H1 (cell line): ENCODE results near the gene SMG9. TPM values are rescaled to one million over a fixed set of nuclear protein-coding genes. Genes with fewer than 3 reads are reported as not detected.

Experiments
- CTCF ChIA-PET: fragments of 300-600 bp; sonication (Branson Sonifier 250); formaldehyde crosslinking; loops from one replicate; lab custom pipeline; 2021; ENCODE audit not compliant: partially characterized antibody; lab: Charles Lee
- POLR2A ChIA-PET: fragments of 300-600 bp; sonication (Branson Sonifier 250); formaldehyde crosslinking; loops from one replicate; lab custom pipeline; 2021; ENCODE audit warnings: inconsistent platforms; ENCODE audit not compliant: partially characterized antibody; lab: Charles Lee
- DNase-seq, 2 experiments: peaks; one replicate each; pipeline versions ENCODE4 v3.0.0 to v3.0.0-alpha.2; 2010 to 2022; ENCODE audit warnings: low spot score in 2 of 2, low read depth in 1 of 2, mixed read lengths in 1 of 2
- FAIRE-seq: peaks from 2 replicates; lab custom pipeline; 2011; peaks lifted over from hg19 to GRCh38; lab: Jason Lieb, UNC
- H2AFZ ChIP-seq: 2 replicates; pipeline ENCODE4 v1.8.1; 2012; ENCODE audit warnings: low read length, inconsistent platforms
- H2AK5ac ChIP-seq: 2 replicates; pipeline ENCODE4 v1.6.1; 2013; ENCODE audit warnings: low read depth, low read length
- H2BK120ac ChIP-seq: replicated peaks from 2 replicates; pipeline ENCODE3; 2013; ENCODE audit warnings: low read depth, low read length, inconsistent platforms
- H2BK12ac ChIP-seq: 2 replicates; pipeline ENCODE4 v1.6.1; 2013; ENCODE audit warnings: low read depth, low read length
- H2BK15ac ChIP-seq: 2 replicates; pipeline ENCODE4 v1.6.1; 2013; ENCODE audit warnings: low read length
- H2BK20ac ChIP-seq: 2 replicates; pipeline ENCODE4 v1.6.1; 2013; ENCODE audit warnings: low read length
- H2BK5ac ChIP-seq: 2 replicates; pipeline ENCODE4 v1.6.1; 2013; ENCODE audit warnings: low read depth, low read length
- H3K14ac ChIP-seq: 2 replicates; pipeline ENCODE4 v1.6.1; 2013; ENCODE audit warnings: inconsistent platforms; ENCODE audit not compliant: insufficient read length
- H3K18ac ChIP-seq: 2 replicates; pipeline ENCODE4 v1.6.1; 2013; ENCODE audit warnings: low read length; ENCODE audit errors: extremely low read depth
- H3K23ac ChIP-seq: 2 replicates; pipeline ENCODE4 v1.6.1; 2013; ENCODE audit warnings: inconsistent platforms; ENCODE audit not compliant: insufficient read length
- H3K23me2 ChIP-seq: 2 replicates; pipeline ENCODE4 v1.6.1; 2013; ENCODE audit warnings: low read depth, low read length
- H3K27ac ChIP-seq: 2 replicates; pipeline ENCODE4 v1.6.1; 2011; ENCODE audit warnings: low read depth, low read length, inconsistent platforms
- H3K27me3 ChIP-seq, 4 experiments: replicated peaks in 1 of 4; 1 replicate in 1 of 4; 2 replicates in 3 of 4; pipeline versions ENCODE4 v1.6.1 to v1.8.1; 2011 to 2013; ENCODE audit warnings: low read length in 3 of 4, mild to moderate bottlenecking in 3 of 4, inconsistent platforms in 2 of 4, mixed read lengths in 2 of 4, moderate library complexity in 1 of 4; ENCODE audit not compliant: control insufficient read depth in 3 of 4, insufficient read depth in 3 of 4; ENCODE audit errors: extremely low read depth in 1 of 4
- H3K36me3 ChIP-seq, 4 experiments: 2 replicates each; pipeline versions ENCODE4 v1.6.1 to v1.8.1; 2011 to 2013; ENCODE audit warnings: mild to moderate bottlenecking in 4 of 4, low read length in 3 of 4, moderate library complexity in 2 of 4, control low read depth in 1 of 4, inconsistent platforms in 1 of 4; ENCODE audit not compliant: insufficient read depth in 4 of 4, control insufficient read depth in 2 of 4
- H3K4ac ChIP-seq: replicated peaks from 2 replicates; pipeline ENCODE3; 2013; ENCODE audit warnings: low read length, low read depth, mixed read lengths, inconsistent platforms; ENCODE audit not compliant: insufficient read length
- H3K4me1 ChIP-seq, 4 experiments: replicated peaks in 1 of 4; 1 replicate in 1 of 4; 2 replicates in 3 of 4; pipeline versions ENCODE4 v1.6.1 to v1.8.1; 2011 to 2013; ENCODE audit warnings: low read length in 3 of 4, inconsistent platforms in 2 of 4, mixed read lengths in 1 of 4; ENCODE audit not compliant: insufficient read depth in 4 of 4, control insufficient read depth in 3 of 4
- H3K4me2 ChIP-seq, 2 experiments: 2 replicates each; pipeline versions ENCODE4 v1.6.1 to v1.8.1; 2011 to 2013; ENCODE audit warnings: low read depth in 2 of 2, low read length in 2 of 2, control low read depth in 1 of 2, inconsistent platforms in 1 of 2, mild to moderate bottlenecking in 1 of 2; ENCODE audit not compliant: insufficient read depth in 1 of 2
- H3K4me3 ChIP-seq, 4 experiments: fragments of 200-600, 300-600 bp in 1 of 4; sonication (generic), shearing (Covaris generic), sonication (Bioruptor Twin) in 1 of 4; 2 replicates each; pipeline versions ENCODE4 v1.5.1 to v1.8.1; 2011 to 2016; ENCODE audit warnings: low read length in 4 of 4, low read depth in 3 of 4, control low read depth in 2 of 4, inconsistent platforms in 2 of 4, mild to moderate bottlenecking in 2 of 4, mixed read lengths in 1 of 4, moderate library complexity in 1 of 4; ENCODE audit not compliant: insufficient read depth in 2 of 4; ENCODE audit errors: extremely low read depth in 1 of 4
- H3K56ac ChIP-seq: replicated peaks from 2 replicates; pipeline ENCODE3; 2013; ENCODE audit warnings: low read depth, mild to moderate bottlenecking, mixed read lengths, low read length, inconsistent platforms; ENCODE audit not compliant: insufficient read length
- H3K79me1 ChIP-seq: 2 replicates; pipeline ENCODE4 v1.6.1; 2013; ENCODE audit warnings: low read depth, low read length, control low read depth
- H3K79me2 ChIP-seq, 2 experiments: 2 replicates each; pipeline versions ENCODE4 v1.6.1 to v1.8.1; 2012 to 2013; ENCODE audit warnings: low read length in 2 of 2, mild to moderate bottlenecking in 2 of 2, inconsistent platforms in 1 of 2; ENCODE audit not compliant: insufficient read depth in 2 of 2, control insufficient read depth in 1 of 2
- H3K9ac ChIP-seq, 4 experiments: replicated peaks in 1 of 4; 1 replicate in 1 of 4; 2 replicates in 3 of 4; pipeline versions ENCODE4 v1.6.1 to v1.8.1; 2011 to 2013; ENCODE audit warnings: low read depth in 3 of 4, low read length in 3 of 4, control low read depth in 2 of 4, mild to moderate bottlenecking in 2 of 4, moderate library complexity in 2 of 4, inconsistent platforms in 1 of 4; ENCODE audit errors: extremely low read depth in 1 of 4
- H3K9me3 ChIP-seq, 2 experiments: 2 replicates each; pipeline versions ENCODE4 v1.6.1 to v1.8.1; 2012 to 2013; ENCODE audit warnings: mild to moderate bottlenecking in 2 of 2, moderate library complexity in 2 of 2, control low read depth in 1 of 2, inconsistent platforms in 1 of 2, low read depth in 1 of 2, low read length in 1 of 2, mixed read lengths in 1 of 2; ENCODE audit not compliant: insufficient read depth in 2 of 2
- H4K20me1 ChIP-seq, 2 experiments: replicated peaks in 1 of 2; 2 replicates each; pipeline versions ENCODE3 to v1.8.1; 2011 to 2013; ENCODE audit warnings: inconsistent platforms in 2 of 2, low read length in 2 of 2, mild to moderate bottlenecking in 1 of 2; ENCODE audit not compliant: insufficient read depth in 2 of 2, control insufficient read depth in 1 of 2
- H4K5ac ChIP-seq: 2 replicates; pipeline ENCODE4 v1.6.1; 2013; ENCODE audit warnings: low read length, low read depth, mixed read lengths, inconsistent platforms; ENCODE audit not compliant: insufficient read length
- H4K8ac ChIP-seq: 2 replicates; pipeline ENCODE4 v1.8.0; 2013; ENCODE audit warnings: mild to moderate bottlenecking, moderate library complexity, low read length, inconsistent platforms; ENCODE audit not compliant: insufficient read depth; ENCODE audit errors: extremely low read depth
- H4K91ac ChIP-seq: replicated peaks from 2 replicates; pipeline ENCODE3; 2013; ENCODE audit warnings: low read length, mixed read lengths, inconsistent platforms; ENCODE audit not compliant: insufficient read length
- EGR1 ChIP-seq: IDR thresholded peaks from 2 replicates; pipeline ENCODE4 v1.6.1; 2011; ENCODE audit warnings: low read depth, low read length, borderline replicate concordance
- EZH2 ChIP-seq: fragments of 200-600 bp; sonication (generic); IDR thresholded peaks from 2 replicates; pipeline ENCODE4 v1.7.1; 2012; ENCODE audit warnings: low read depth, mild to moderate bottlenecking, moderate library complexity, low read length, inconsistent platforms; ENCODE audit not compliant: severe bottlenecking
- NRF1 ChIP-seq: IDR thresholded peaks from 2 replicates; pipeline ENCODE4 v1.6.1; 2011; ENCODE audit warnings: mild to moderate bottlenecking, low read depth, low read length, improper control_type of control experiment
- SIX5 ChIP-seq: IDR thresholded peaks from 2 replicates; pipeline ENCODE4 v1.6.1; 2011; ENCODE audit warnings: mild to moderate bottlenecking, low read depth, low read length
- SRF ChIP-seq: IDR thresholded peaks from 2 replicates; pipeline ENCODE4 v1.6.1; 2011; ENCODE audit warnings: mild to moderate bottlenecking, low read depth, low read length, moderate library complexity
- USF2 ChIP-seq: IDR thresholded peaks from 2 replicates; pipeline ENCODE4 v1.6.1; 2011; ENCODE audit warnings: low read length, improper control_type of control experiment
- ZNF274 ChIP-seq: IDR thresholded peaks from 2 replicates; pipeline ENCODE4 v1.7.0; 2012; ENCODE audit warnings: low read length, borderline replicate concordance; ENCODE audit errors: extremely low read depth
- WGBS, 2 experiments: shearing (Covaris generic) in 1 of 2; methylation state at CpG; one replicate each; pipeline versions ENCODE4 v1.1.6 to v1.1.7; 2013 to 2015; ENCODE audit warnings: low lambda C conversion rate in 2 of 2, mixed read lengths in 2 of 2, inconsistent platforms in 1 of 2, low coverage in 1 of 2, missing lambda C conversion rate in 1 of 2; ENCODE audit not compliant: insufficient replicate concordance in 2 of 2, insufficient coverage in 1 of 2, insufficient read length in 1 of 2; ENCODE audit errors: extremely low coverage in 1 of 2, missing lambda C conversion rate in 1 of 2; 5-methylcytosine and 5-hydroxymethylcytosine counted together
- polyA plus RNA-seq, 7 experiments: library from polyadenylated mRNA; depleted of rRNA in 3 of 7; stranded (reverse) in 5 of 7; unstranded in 2 of 7; fragments of >200 nt in 5 of 7; fragments of 200-250 nt in 2 of 7; gene quantifications; 1 replicate in 5 of 7; 2 replicates in 1 of 7; 4 replicates in 1 of 7; pipeline versions ENCODE4 v1.2.1 to v1.2.3, GENCODE V29; 2011 to 2013; ENCODE audit warnings: missing spikeins in 2 of 7, mixed read lengths in 2 of 7
- total RNA-seq: library from RNA; stranded (reverse); fragmentation: NEBNext Ultra II Directional; extraction: Animal tissue kit (Norgen Biotek cat#: 25700); gene quantifications from 2 replicates; pipeline ENCODE4 v1.2.1, GENCODE V29; 2021

The SMG9 gene
- total and polyA plus RNA-seq, 2 of the 8 experiments (the other 6 are each of a cell fraction or from before 2014, with no cell fraction given), result 20.4 to 28.7 TPM

GRCh38 chr19:43752287-43752875, 2.4 kb downstream of the SMG9 start:
- H3K79me2 ChIP-seq, result peaks cover 0 to 13% of the 10 kb centered on the region in 2 experiments; a peak in 1 of 4 replicates
- ChIA-PET POLR2A (interaction anchor here (1.3 to 5.4 kb wide), 3 partner anchors 13 to 80 kb away, joined by 3 to 33 read pairs (median 4); no protein-coding TSS in a partner anchor), CTCF (interaction anchor here (0.6 to 30.4 kb wide), 5 partner anchors 8 to 83 kb away, joined by 5 to 703 read pairs (median 5); partner anchors contain the start of genes KCNN4 and PLAUR)
- no peak overlapping the region for H2BK20ac ChIP-seq
- no peak overlapping the region for H3K23ac ChIP-seq
- H4K20me1 ChIP-seq, result no peaks in the 10 kb centered on the region
- no peak overlapping the region for H2BK5ac ChIP-seq
- no peak overlapping the region for H2BK12ac ChIP-seq
- H3K4ac ChIP-seq, result no peak overlapping the region
- no peak overlapping the region for H2BK120ac ChIP-seq
- no peak overlapping the region for H3K9ac ChIP-seq
- H3K56ac ChIP-seq, result no peak overlapping the region
- no peak overlapping the region for H3K18ac ChIP-seq
- no peak overlapping the region for H2BK15ac ChIP-seq
- no peak overlapping the region for H2AFZ ChIP-seq
- no peak overlapping the region for H3K4me3 ChIP-seq
- no peaks in the 10 kb centered on the region for H3K9me3 ChIP-seq
- no peak overlapping the region for H4K5ac ChIP-seq
- 87% methylated on average over 5 of the region's 6 CpGs; no CpG with 5 or more reads in 1 of the 2 experiments for WGBS, 2 experiments
- no peak overlapping the region for H2AK5ac ChIP-seq
- H4K8ac ChIP-seq, result no peak overlapping the region
- H3K27ac ChIP-seq, result no peak overlapping the region
- H3K23me2 ChIP-seq, result peaks cover 4% of the 10 kb centered on the region; the same call in 1 of the 2 replicates
- H3K36me3 ChIP-seq, result peaks cover 11 to 24% (median 15%) of the 10 kb centered on the region in 4 experiments
- H3K79me1 ChIP-seq, result peaks cover 3% of the 10 kb centered on the region; the same call in 1 of the 2 replicates
- H3K14ac ChIP-seq, result no peak overlapping the region
- H4K91ac ChIP-seq, result no peak overlapping the region
- no peaks in the 10 kb centered on the region for H3K4me1 ChIP-seq
- no peak overlapping the region for H3K4me2 ChIP-seq
- DNase-seq, result no peak
- H3K27me3 ChIP-seq, result no peaks in the 10 kb centered on the region
- no peak for FAIRE-seq
- TF ChIP-seq EGR1 (no peak), SRF (no peak), ZNF274 (no peak), SIX5 (no peak), NRF1 (no peak), USF2 (no peak), EZH2 (no peak)
